Body of pancreas (tissue), 4 donors: Measurements from ENCODE around the gene FAM20B.

ENCODE experiments used
- CTCF ChIP-seq, 7 experiments: fragments of 450-650 bp in 4 of 7; fragments of 200-600 bp in 3 of 7; sonication (generic) in 3 of 7; IDR thresholded peaks; one replicate each; pipeline ENCODE4 v1.5.1; 2016 to 2019; ENCODE audit warnings: antibody characterized with exemption in 7 of 7
- POLR2A ChIP-seq, 3 donors: fragments of 450-650 bp; IDR thresholded peaks; one replicate each; pipeline ENCODE4 v1.6.1; 2016; ENCODE audit warnings: antibody characterized with exemption in 3 of 3, mild to moderate bottlenecking in 2 of 3

- TF ChIP-seq CTCF (IDR thresholded peaks at IDR 0.05) (no peak), POLR2A (IDR thresholded peaks at IDR 0.05) (no peak)
Observed at GRCh38 chr1:179058487-179059483, 33.1 kb downstream of the FAM20B start.
